Activated naive CD4-positive, alpha-beta T cell treated with anti-CD3 and anti-CD28 coated beads, Interleukin-2, amount 50 U/mL, for 72 hours (primary cell): ENCODE data around the gene PCDHB4. TPM values are rescaled to one million over a fixed set of nuclear protein-coding genes. Genes with fewer than 3 reads are reported as not detected.
A peak's percentile ranks its signal among the peaks of the same experiment; 100 is the strongest.
"Not testable (repeated sequence)": the region's sequence is repeated elsewhere in the genome, so short reads cannot be mapped to it uniquely, and the experiment has no call there.

ENCODE experiments used
- ATAC-seq, 2 donors: fragments of 150-1000 bp; cut with Tn5 transposase; 2 replicates each; pipeline ENCODE4 v1.10.0; 2021; ENCODE audit warnings: mild to moderate bottlenecking in 2 of 2, moderate library complexity in 2 of 2
- DNase-seq, 2 donors: peaks; one replicate each; pipeline ENCODE4 v3.0.0; 2021 to 2022; ENCODE audit warnings: low spot score in 2 of 2
- H3K27ac Mint-ChIP-seq, 2 donors: one replicate each; pipeline ENCODE4 v1.8.0; 2022; ENCODE audit warnings: mild to moderate bottlenecking in 2 of 2, mixed read lengths in 2 of 2
- H3K36me3 Mint-ChIP-seq, 2 donors: one replicate each; pipeline ENCODE4 v1.8.0; 2022; ENCODE audit warnings: mixed read lengths in 2 of 2
- H3K9me3 Mint-ChIP-seq, 2 donors: one replicate each; pipeline ENCODE4 v1.8.0; 2022; ENCODE audit warnings: mixed read lengths in 2 of 2
- total RNA-seq, 2 donors: library from RNA; stranded (reverse); gene quantifications; one replicate each; pipeline ENCODE4 v1.2.3, GENCODE V29; 2022

Gene PCDHB4
- not detected for total RNA-seq

- peaks cover 19 to 22% of the 10 kb centered on the region in 2 donors for H3K36me3 Mint-ChIP-seq
- H3K27ac Mint-ChIP-seq: no peak within 1 kb of the TSS
- no peak for DNase-seq
- peaks cover 7 to 11% of the 10 kb centered on the region in 2 donors for H3K9me3 Mint-ChIP-seq
- ATAC-seq: no peak
Measured at GRCh38 chr5:141121563-141121962, at the start of gene PCDHB4. Gene PCDHB4, plus strand, starts transcription at chr5:141121818. Its CDS starts 181 bp downstream, at chr5:141121999.

GRCh38 chr5:141077826-141078225 lies 43.8 kb upstream of the PCDHB4 start:
- no peak for DNase-seq
- no peak overlapping the region for H3K27ac Mint-ChIP-seq
- no peak for ATAC-seq
- peaks cover 6% of the 10 kb centered on the region in 2 donors for H3K9me3 Mint-ChIP-seq
- H3K36me3 Mint-ChIP-seq: peaks cover 8 to 10% of the 10 kb centered on the region in 2 donors

- ATAC-seq (no peak), DNase-seq (no peak)
- Mint-ChIP-seq H3K27ac (no peak overlapping the region), H3K36me3 (peaks cover 13% of the 10 kb centered on the region in 2 donors), H3K9me3 (peaks cover 3 to 9% of the 10 kb centered on the region in 2 donors)
Measured at GRCh38 chr5:141082228-141082627, 39.4 kb upstream of the PCDHB4 start.

GRCh38 chr5:141084487-141084989 lies 37.1 kb upstream of the PCDHB4 start:
- DNase-seq (peak in 1 of 2 donors; percentile 13), ATAC-seq (peak; percentile 52 to 70)
- peaks cover 8 to 9% of the 10 kb centered on the region in 2 donors for H3K9me3 Mint-ChIP-seq
- H3K36me3 Mint-ChIP-seq: peaks cover 9 to 16% of the 10 kb centered on the region in 2 donors
- no peak overlapping the region for H3K27ac Mint-ChIP-seq

- ATAC-seq: no peak
- peaks cover 18 to 29% of the 10 kb centered on the region in 2 donors for H3K36me3 Mint-ChIP-seq
- peaks cover 14 to 16% of the 10 kb centered on the region in 2 donors for H3K9me3 Mint-ChIP-seq
- no peak within 1 kb of the TSS for H3K27ac Mint-ChIP-seq
- no peak for DNase-seq
Measured at GRCh38 chr5:141094481-141095262, 26.9 kb upstream of the PCDHB4 start, which contains the start of gene PCDHB2. Gene PCDHB2, plus strand, starts transcription at chr5:141094615. Its CDS starts 176 bp downstream, at chr5:141094791.

GRCh38 chr5:141095263-141095641 lies 26.4 kb upstream of the PCDHB4 start:
- no peak for DNase-seq
- H3K27ac Mint-ChIP-seq: no peak overlapping the region
- H3K9me3 Mint-ChIP-seq: peaks cover 16 to 21% of the 10 kb centered on the region in 2 donors
- H3K36me3 Mint-ChIP-seq: peaks cover 23 to 33% of the 10 kb centered on the region in 2 donors
- no peak for ATAC-seq

GRCh38 chr5:141096181-141096580 lies 25.4 kb upstream of the PCDHB4 start:
- not testable (repeated sequence) for ATAC-seq, DNase-seq, H3K27ac Mint-ChIP-seq
- Mint-ChIP-seq H3K36me3 (peaks cover 32 to 36% of the 10 kb centered on the region in 2 donors), H3K9me3 (peaks cover 20 to 25% of the 10 kb centered on the region in 2 donors)

GRCh38 chr5:141096586-141096985 lies 25.0 kb upstream of the PCDHB4 start:
- Mint-ChIP-seq H3K9me3 (peaks cover 20 to 25% of the 10 kb centered on the region in 2 donors), H3K36me3 (peaks cover 37 to 40% of the 10 kb centered on the region in 2 donors)
- H3K27ac Mint-ChIP-seq, ATAC-seq, DNase-seq: not testable (repeated sequence)

- peaks cover 9 to 14% of the 10 kb centered on the region in 2 donors for H3K9me3 Mint-ChIP-seq
- peak within 1 kb of the TSS in 1 of 2 donors; percentile 65 for H3K27ac Mint-ChIP-seq
- ATAC-seq (peak; percentile 34 to 44), DNase-seq (peak in 1 of 2 donors; percentile 41)
- peaks cover 29 to 31% of the 10 kb centered on the region in 2 donors for H3K36me3 Mint-ChIP-seq
Measured at GRCh38 chr5:141100243-141100805, 21.3 kb upstream of the PCDHB4 start, which contains the start of gene PCDHB3. Gene PCDHB3, plus strand, starts transcription at chr5:141100473. Its CDS starts 177 bp downstream, at chr5:141100650.

GRCh38 chr5:141101059-141101458 lies 20.6 kb upstream of the PCDHB4 start:
- Mint-ChIP-seq H3K9me3 (peaks cover 9 to 14% of the 10 kb centered on the region in 2 donors), H3K36me3 (peaks cover 23 to 31% of the 10 kb centered on the region in 2 donors), H3K27ac (no peak overlapping the region)
- DNase-seq: no peak
- no peak for ATAC-seq

- ATAC-seq, DNase-seq, H3K27ac Mint-ChIP-seq: not testable (repeated sequence)
- peaks cover 23 to 28% of the 10 kb centered on the region in 2 donors for H3K36me3 Mint-ChIP-seq
- H3K9me3 Mint-ChIP-seq: peaks cover 9 to 14% of the 10 kb centered on the region in 2 donors
Measured at GRCh38 chr5:141102070-141102469, 19.5 kb upstream of the PCDHB4 start.

GRCh38 chr5:141102471-141102870 lies 19.1 kb upstream of the PCDHB4 start:
- peaks cover 9 to 14% of the 10 kb centered on the region in 2 donors for H3K9me3 Mint-ChIP-seq
- not testable (repeated sequence) for ATAC-seq, DNase-seq, H3K27ac Mint-ChIP-seq
- peaks cover 23 to 28% of the 10 kb centered on the region in 2 donors for H3K36me3 Mint-ChIP-seq

GRCh38 chr5:141105350-141105749 lies 16.3 kb upstream of the PCDHB4 start:
- Mint-ChIP-seq H3K27ac (no peak overlapping the region), H3K9me3 (peaks cover 3 to 6% of the 10 kb centered on the region in 2 donors), H3K36me3 (peaks cover 18 to 19% of the 10 kb centered on the region in 2 donors)
- ATAC-seq: no peak
- no peak for DNase-seq

GRCh38 chr5:141119250-141119649 lies 2.4 kb upstream of the PCDHB4 start:
- ATAC-seq (no peak), DNase-seq (no peak)
- H3K9me3 Mint-ChIP-seq: peaks cover 16 to 19% of the 10 kb centered on the region in 2 donors
- no peak overlapping the region for H3K27ac Mint-ChIP-seq
- H3K36me3 Mint-ChIP-seq: peaks cover 21 to 22% of the 10 kb centered on the region in 2 donors

GRCh38 chr5:141121985-141122384 lies 367 bp downstream of the PCDHB4 start:
- ATAC-seq (no peak), DNase-seq (no peak)
- peaks cover 7 to 11% of the 10 kb centered on the region in 2 donors for H3K9me3 Mint-ChIP-seq
- peaks cover 19 to 22% of the 10 kb centered on the region in 2 donors for H3K36me3 Mint-ChIP-seq
- H3K27ac Mint-ChIP-seq: no peak overlapping the region

- not testable (repeated sequence) for H3K27ac Mint-ChIP-seq, ATAC-seq, DNase-seq
- Mint-ChIP-seq H3K36me3 (peaks cover 19 to 22% of the 10 kb centered on the region in 2 donors), H3K9me3 (peaks cover 7 to 11% of the 10 kb centered on the region in 2 donors)
Measured at GRCh38 chr5:141123396-141124135, 1.9 kb downstream of the PCDHB4 start.
